Activated gamma-delta T cell treated with Interleukin-2 at 50 U/mL for 16 hours (primary cell): ENCODE measurements around the gene WHRN.

Experiments used
- DNase-seq: peaks from one replicate; pipeline ENCODE4 v3.0.0-alpha.2; 2020

The WHRN gene

GRCh38 chr9:114395768-114396167 is 109.5 kb downstream of the WHRN start:
- DNase-seq = no peak

DNA sequence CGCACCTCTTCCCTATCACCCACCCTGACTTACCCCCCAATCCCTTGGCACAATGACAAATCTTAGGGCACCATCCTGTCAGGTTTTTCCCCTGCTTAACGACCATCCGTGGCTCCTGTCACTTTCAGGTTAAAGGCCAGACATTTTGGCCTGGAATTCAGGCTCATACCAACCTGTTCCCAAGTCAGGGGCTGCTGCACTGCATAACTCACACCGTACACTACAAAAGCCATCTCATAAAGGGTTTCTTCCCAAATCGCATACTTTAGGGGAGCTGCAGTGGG is 110.0 kb downstream of the WHRN start:
- DNase-seq = no peak

DNA sequence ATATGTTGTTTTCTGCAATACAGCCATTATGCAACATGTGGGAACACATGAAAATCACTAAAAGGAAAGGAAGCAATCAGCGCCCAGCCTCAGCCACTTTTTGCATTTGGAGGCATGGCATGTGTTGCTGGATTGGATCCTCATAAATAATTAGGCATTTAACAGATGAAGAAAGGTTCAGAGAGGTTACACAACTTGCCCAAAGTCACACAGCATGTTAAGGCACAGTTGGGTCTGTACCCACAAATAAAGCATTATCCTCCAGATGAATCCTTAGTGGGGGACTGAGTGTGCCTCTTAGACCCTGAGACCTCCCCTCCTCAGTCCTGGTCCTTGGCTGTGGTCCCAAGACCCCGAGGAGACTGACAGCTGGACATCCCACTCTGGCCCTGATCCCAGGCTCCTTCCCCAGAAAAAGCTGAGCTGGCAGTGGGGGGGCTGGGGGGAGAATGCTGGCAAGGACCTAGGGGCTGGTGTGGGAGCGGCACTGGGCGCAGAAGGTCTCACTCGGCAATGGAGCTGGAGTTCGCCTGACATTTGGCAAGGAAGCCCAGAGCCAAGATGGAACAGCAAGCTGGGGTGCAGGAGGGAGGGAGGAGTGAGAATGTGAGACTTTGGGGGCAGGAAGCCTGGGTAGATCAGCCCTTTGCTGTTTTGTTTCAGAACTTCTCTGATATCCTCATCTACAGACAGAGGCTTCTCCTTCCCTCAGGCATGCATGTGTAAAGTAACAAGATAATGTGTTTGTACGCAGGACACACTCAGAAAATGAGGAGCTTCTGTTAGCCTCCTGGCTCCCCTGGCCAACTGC is 110.5 kb downstream of the WHRN start:
- DNase-seq = no peak

- no peak for DNase-seq
Observed at GRCh38 chr9:114392749-114393112, 112.5 kb downstream of the WHRN start.

DNA sequence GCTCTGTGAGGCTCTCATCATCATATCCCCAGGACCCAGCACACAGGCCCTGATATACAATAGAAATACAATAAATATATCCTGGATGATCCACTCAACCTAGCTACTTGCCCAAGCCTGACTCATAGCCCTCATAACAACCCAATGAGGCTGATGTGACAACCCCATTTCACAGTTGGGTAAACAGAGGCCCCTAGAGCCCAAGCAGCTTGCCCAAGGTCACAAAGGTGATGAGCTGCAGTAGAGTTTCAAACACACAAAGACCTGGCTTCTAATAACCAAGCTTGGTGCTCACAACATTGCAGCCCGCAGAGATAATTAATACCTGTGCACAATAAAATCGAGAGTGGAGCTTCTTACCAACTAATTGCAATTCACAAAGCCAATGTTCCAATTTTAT is 114.3 kb downstream of the WHRN start:
- DNase-seq = no peak

- DNase-seq = peak; percentile 26
Observed at GRCh38 chr9:114389612-114390368, 115.5 kb downstream of the WHRN start.

DNA sequence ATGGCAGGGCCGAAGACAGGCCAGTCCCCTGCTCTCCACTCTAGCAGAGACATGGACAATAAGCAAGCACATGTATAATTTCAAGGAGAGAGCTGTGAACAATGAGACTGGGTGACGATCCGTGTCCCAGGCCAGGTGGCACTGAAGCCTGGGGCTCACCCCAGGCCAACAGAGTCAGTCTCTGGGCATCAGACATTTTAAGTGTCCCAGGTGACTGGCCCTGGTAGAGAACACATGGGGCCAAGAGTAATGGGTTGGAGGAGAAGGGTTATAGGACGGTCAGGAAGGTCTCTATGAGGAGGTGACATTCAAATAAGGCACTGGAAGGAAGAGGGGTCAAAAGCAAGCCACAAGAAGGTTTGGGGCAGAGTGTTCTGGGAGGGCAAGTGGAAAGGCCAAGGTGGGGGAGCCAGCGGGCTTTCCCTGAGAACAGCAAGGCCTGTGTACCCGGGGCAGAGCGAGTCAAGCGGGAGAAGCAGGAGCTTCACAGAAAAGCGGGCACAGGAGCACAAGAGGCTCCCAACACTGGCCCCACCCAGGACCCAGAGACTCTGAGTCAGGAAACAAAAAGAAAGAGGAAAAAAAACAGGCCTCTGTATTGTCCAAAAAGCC is 116.4 kb downstream of the WHRN start:
- DNase-seq = no peak

- no peak for DNase-seq
Observed at GRCh38 chr9:114388357-114388682, 117.0 kb downstream of the WHRN start.

DNA sequence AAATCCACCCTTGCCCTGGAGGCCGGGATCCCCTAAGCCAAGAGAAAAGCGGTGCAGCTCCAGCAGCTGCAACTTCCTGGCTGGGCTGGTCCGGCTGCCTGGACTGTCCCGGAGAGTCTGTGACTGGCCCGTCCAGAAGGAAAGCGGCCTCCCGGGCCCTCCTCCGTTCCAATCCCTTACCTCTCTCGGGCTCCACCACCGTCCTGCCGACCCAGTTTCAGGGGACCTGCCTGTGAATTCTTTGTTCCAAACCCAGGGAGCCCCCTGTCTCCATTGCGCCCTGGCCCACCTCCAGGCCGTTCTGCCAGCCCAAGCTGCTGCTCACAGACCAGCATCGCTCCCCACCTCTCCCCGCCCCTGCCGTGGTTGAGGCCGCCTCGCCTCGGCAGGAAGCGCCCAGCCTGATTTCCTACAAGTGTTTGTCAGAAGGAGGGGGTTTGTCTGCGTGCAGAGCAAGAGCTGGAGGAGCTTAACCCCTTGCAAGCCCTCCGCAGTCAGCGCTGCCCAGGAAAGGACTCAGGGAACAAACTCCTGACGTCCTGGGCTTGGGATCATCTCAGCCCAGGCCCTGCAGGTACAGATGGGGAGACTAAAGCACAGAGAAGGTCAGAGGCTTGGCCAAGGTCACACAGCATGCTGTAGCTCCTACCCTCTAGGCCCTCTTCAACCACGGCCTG is 117.5 kb downstream of the WHRN start, which contains the start of gene AKNA:
Gene AKNA, minus strand, starts transcription at position 303 of the 677 bp plus-strand sequence. CDS start 6,649 bp downstream, outside the sequence.
- peak; percentile 88 for DNase-seq

GRCh38 chr9:114386886-114387679 is 118.2 kb downstream of the WHRN start:
- no peak for DNase-seq

DNA sequence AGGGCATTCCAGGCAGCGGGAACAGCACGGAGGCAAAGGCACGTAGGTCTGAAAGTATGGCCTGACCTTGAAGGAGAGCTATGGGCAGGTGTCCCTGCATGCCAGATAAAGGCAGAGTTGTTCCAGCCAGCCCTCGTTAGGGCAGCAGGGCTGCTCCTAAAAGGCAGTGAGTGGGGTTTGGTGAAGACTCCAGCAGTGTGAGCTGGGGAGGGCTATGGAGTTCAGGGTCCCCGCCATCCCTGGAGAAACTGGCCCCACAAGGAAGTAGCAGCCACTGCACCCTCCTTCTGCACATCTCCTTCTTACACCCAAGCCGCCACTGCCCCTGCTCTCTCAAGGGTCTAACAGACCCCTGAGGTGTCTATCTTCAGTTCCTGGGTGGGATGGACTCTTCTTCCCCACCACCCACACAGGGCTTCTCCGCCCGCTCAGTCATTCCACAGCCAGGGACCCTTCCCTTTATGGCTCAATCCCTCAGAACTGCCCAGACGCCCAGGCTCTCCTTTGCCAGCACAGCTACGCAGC is 118.8 kb downstream of the WHRN start:
- DNase-seq = no peak

DNA sequence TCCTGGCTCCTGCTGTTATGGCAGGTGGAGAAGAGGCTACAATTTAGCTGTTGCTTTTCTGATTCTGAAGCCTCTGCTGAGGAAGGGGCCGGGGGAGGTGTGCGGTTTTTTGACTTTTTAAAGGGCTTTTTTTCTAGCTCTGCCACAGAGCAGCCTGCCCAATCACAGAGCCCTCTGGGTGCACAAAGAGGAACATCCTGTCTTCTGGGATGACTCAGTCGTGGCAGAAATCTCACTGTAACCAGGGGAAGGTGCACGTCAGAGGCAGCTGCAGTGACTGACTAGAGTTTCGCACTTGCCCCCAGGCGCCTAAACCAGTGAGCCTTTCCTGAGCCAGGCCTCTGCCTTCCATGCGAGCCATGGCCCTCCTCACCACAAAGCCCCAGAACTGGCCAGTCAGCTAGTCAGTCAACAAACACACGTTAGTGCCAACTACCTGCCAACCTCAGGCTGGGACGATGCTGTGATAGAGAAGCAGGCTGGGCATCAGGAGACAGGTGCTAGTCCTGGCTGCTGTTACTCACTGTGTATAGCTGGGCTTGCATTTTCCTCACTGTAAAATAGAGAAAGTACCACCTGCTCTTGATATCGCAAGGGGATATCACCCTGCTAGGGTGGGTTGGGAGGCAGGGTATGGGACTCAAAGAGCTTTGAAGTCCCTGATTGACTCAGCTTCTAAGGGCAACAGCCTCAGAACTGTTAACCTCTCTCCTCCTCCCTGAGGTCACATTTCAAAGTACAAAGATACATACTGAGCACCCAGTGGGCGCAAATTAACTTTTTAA is 119.7 kb downstream of the WHRN start:
- peak; percentile 87 for DNase-seq

DNA sequence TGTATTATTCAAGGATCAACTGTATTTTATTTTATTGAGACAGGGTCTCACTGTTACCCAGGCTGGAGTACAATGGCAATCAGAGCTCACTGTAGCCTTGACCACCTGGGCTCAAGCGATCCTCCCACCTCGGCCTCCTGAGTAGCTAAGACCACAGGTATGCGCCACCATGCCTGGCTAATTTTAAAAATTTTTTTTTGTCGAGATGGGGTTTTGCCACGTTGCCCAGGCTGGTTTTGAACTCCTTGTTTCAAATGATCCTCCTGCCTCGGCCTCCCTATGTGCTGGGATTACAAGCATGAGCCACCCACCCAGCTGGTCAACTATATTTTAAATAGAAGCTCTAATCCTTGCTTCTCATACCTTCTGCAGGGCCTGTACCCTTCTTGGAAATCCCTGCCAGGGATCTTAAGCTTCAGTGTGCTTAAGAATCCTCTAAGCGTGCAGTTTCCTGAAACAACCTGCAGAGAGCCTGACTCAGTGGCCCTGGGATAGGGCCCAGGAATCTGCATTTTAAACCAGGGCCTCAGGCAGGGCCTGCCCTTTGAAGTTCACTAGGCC is 120.4 kb downstream of the WHRN start:
- no peak for DNase-seq

DNA sequence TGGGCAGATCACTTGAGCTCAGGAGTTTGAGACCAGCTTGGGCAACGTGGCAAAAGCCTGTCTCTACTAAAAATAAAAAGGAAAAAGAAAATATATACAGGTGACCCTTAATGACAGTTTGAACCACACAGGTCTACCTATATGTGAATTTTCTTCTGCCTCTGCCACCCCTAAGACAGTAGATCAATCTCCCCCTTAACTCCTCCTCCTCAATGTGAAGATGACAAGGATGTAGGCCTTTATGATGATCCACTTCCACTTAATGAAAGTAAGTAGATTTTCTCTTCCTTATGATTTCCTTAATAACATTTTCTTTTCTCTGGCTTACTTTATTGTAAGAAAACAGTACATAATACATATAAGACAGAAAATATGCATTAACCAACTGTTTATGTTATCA is 120.9 kb downstream of the WHRN start:
- DNase-seq = no peak

GRCh38 chr9:114383521-114384231 is 121.6 kb downstream of the WHRN start:
- DNase-seq = peak; percentile 30

- DNase-seq = peak; percentile 49
Observed at GRCh38 chr9:114382699-114383520, 122.4 kb downstream of the WHRN start.

DNA sequence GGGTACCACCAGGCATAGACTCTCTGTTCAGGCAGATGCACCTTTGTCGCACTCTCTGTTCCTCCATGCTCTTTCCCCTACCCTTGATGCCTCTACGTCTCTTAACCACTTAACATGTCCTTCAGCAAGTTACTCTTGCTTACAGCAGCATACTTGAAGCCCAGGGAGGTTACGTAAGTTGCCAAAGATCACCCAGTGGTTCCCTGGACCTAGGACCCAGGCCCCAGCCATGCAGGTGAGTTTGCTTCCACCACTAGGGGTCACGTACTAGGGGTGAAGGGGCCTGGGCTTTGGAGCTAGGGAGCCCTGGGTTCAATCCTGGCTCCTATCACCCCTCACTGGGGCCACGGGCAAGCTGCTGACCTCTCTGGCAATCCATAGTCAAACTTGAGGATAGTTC is 126.4 kb downstream of the WHRN start:
- DNase-seq = no peak

GRCh38 chr9:114378016-114378415 is 127.3 kb downstream of the WHRN start:
- DNase-seq = no peak

GRCh38 chr9:114376586-114377445 is 128.5 kb downstream of the WHRN start:
- no peak for DNase-seq
